SK-N-SH (cell line): ENCODE results near the gene LRRC40. TPM values are rescaled to one million over a fixed set of nuclear protein-coding genes. Genes with fewer than 3 reads are reported as not detected.

Experiments used
- CTCF ChIA-PET: fragments of 300-600, 350-600 bp; formaldehyde crosslinking; extraction: SDS; loops from one replicate; lab custom pipeline; 2021; lab: Yijun Ruan, JAX
- POLR2A ChIA-PET: fragments of 350-600 bp; sonication (Branson Sonifier 250); formaldehyde crosslinking; extraction: SDS; loops from one replicate; lab custom pipeline; 2020; ENCODE audit warnings: antibody characterized with exemption, inconsistent platforms; lab: Yijun Ruan, JAX
- DNase-seq: peaks from one replicate; pipeline ENCODE4 v3.0.0; 2012
- H2AFZ ChIP-seq: fragments of 200-600 bp; sonication (generic); 2 replicates; pipeline ENCODE4 v1.8.1; 2016; ENCODE audit warnings: antibody characterized with exemption, mild to moderate bottlenecking, low read depth
- H3F3A ChIP-seq: fragments of 200-600 bp; sonication (generic); replicated peaks from 2 replicates; pipeline ENCODE3; 2016; ENCODE audit warnings: antibody characterized with exemption, mild to moderate bottlenecking; ENCODE audit not compliant: insufficient read depth
- H3K27ac ChIP-seq, 2 experiments: fragments of 200-500 bp in 1 of 2; fragments of 200-600 bp in 1 of 2; sonication (Bioruptor generic) in 1 of 2; sonication (generic), shearing (Covaris generic) in 1 of 2; 2 replicates each; pipeline versions ENCODE4 v1.5.1 to v1.6.1; 2014 to 2016; ENCODE audit warnings: low read depth in 2 of 2, inconsistent platforms in 1 of 2, low read length in 1 of 2, mild to moderate bottlenecking in 1 of 2, mixed read lengths in 1 of 2
- H3K27me3 ChIP-seq: fragments of 200-600 bp; sonication (generic), shearing (Covaris generic); 2 replicates; pipeline ENCODE4 v1.6.1; 2016; ENCODE audit warnings: mixed run types; ENCODE audit not compliant: insufficient read depth
- H3K36me3 ChIP-seq, 2 experiments: fragments of 200-500 bp in 1 of 2; fragments of 200-600 bp in 1 of 2; sonication (Bioruptor generic) in 1 of 2; sonication (generic) in 1 of 2; replicated peaks in 1 of 2; 2 replicates each; pipeline versions ENCODE3 to v1.5.1; 2014 to 2016; ENCODE audit warnings: low read length in 1 of 2, mild to moderate bottlenecking in 1 of 2; ENCODE audit not compliant: insufficient read depth in 2 of 2, control insufficient read depth in 1 of 2
- H3K4me1 ChIP-seq, 2 experiments: fragments of 200-500 bp in 1 of 2; fragments of 200-600 bp in 1 of 2; sonication (Bioruptor generic) in 1 of 2; sonication (generic), shearing (Covaris generic) in 1 of 2; 2 replicates each; pipeline versions ENCODE4 v1.5.1 to v1.6.1; 2014 to 2016; ENCODE audit warnings: low read depth in 1 of 2, low read length in 1 of 2, mixed run types in 1 of 2; ENCODE audit not compliant: insufficient read depth in 2 of 2, control insufficient read depth in 1 of 2
- H3K4me2 ChIP-seq: fragments of 200-600 bp; sonication (generic), shearing (Covaris generic); 2 replicates; pipeline ENCODE4 v1.6.1; 2017; ENCODE audit warnings: mixed run types
- H3K4me3 ChIP-seq, 2 experiments: fragments of 200-500 bp in 1 of 2; fragments of 200-600 bp in 1 of 2; sonication (Bioruptor generic) in 1 of 2; sonication (generic), shearing (Covaris generic) in 1 of 2; 2 replicates each; pipeline versions ENCODE4 v1.5.1 to v1.8.1; 2014 to 2016; ENCODE audit warnings: low read depth in 2 of 2, inconsistent platforms in 1 of 2, low read length in 1 of 2, mild to moderate bottlenecking in 1 of 2, mixed read lengths in 1 of 2, moderate library complexity in 1 of 2
- H3K79me2 ChIP-seq: fragments of 200-600 bp; sonication (generic); 2 replicates; pipeline ENCODE4 v1.8.1; 2017; ENCODE audit warnings: mild to moderate bottlenecking; ENCODE audit not compliant: insufficient read depth
- H3K9ac ChIP-seq: fragments of 200-600 bp; sonication (generic); 2 replicates; pipeline ENCODE4 v1.6.1; 2017; ENCODE audit warnings: mixed run types
- H3K9me2 ChIP-seq: fragments of 200-600 bp; sonication (generic); 2 replicates; pipeline ENCODE4 v1.6.1; 2017; ENCODE audit warnings: mixed run types
- H3K9me3 ChIP-seq: fragments of 200-600 bp; sonication (generic); 2 replicates; pipeline ENCODE4 v1.6.1; 2017; ENCODE audit warnings: mixed run types, mild to moderate bottlenecking, moderate library complexity
- H4K20me1 ChIP-seq: fragments of 200-600 bp; sonication (generic); 2 replicates; pipeline ENCODE4 v1.6.1; 2017; ENCODE audit warnings: mild to moderate bottlenecking, mixed run types; ENCODE audit not compliant: insufficient read depth
- CHD2 ChIP-seq: fragments of 150-350 bp; IDR thresholded peaks from 2 replicates; pipeline ENCODE4 v1.6.1; 2018; ENCODE audit warnings: low read length; ENCODE audit not compliant: partially characterized antibody
- ELF1 ChIP-seq: IDR thresholded peaks from 2 replicates; pipeline ENCODE4 v1.4.0; 2012
- EZH2phosphoT487 ChIP-seq: fragments of 200-600 bp; sonication (generic); IDR thresholded peaks from 2 replicates; pipeline ENCODE4 v1.6.1; 2017; ENCODE audit warnings: low read depth, mixed run types, mild to moderate bottlenecking, antibody characterized with exemption, moderate library complexity, borderline replicate concordance
- FOXJ3 ChIP-seq: sonication (generic); formaldehyde crosslinking; IDR thresholded peaks from 2 replicates; pipeline ENCODE4 v1.5.1; 2020; ENCODE audit warnings: mild to moderate bottlenecking, missing genetic modification reagents
- FOXM1 ChIP-seq: IDR thresholded peaks from 2 replicates; pipeline ENCODE4 v1.4.0; 2012; ENCODE audit warnings: low read depth, mild to moderate bottlenecking
- GATA2 ChIP-seq: sonication (generic); formaldehyde crosslinking; IDR thresholded peaks from 2 replicates; pipeline ENCODE4 v1.5.0; 2020; ENCODE audit warnings: mild to moderate bottlenecking, missing genetic modification reagents
- NRF1 ChIP-seq: IDR thresholded peaks from 2 replicates; pipeline ENCODE4 v1.6.1; 2012; ENCODE audit warnings: low read depth, mild to moderate bottlenecking, low read length
- POLR2AphosphoS5 ChIP-seq: IDR thresholded peaks from 2 replicates; pipeline ENCODE4 v1.6.1; 2012; ENCODE audit warnings: low read depth, low read length
- RAD21 ChIP-seq: IDR thresholded peaks from 2 replicates; pipeline ENCODE4 v1.6.1; 2012; ENCODE audit warnings: mild to moderate bottlenecking, low read length
- RCOR1 ChIP-seq: fragments of 150-350 bp; IDR thresholded peaks from 2 replicates; pipeline ENCODE4 v1.6.1; 2017; ENCODE audit warnings: antibody characterized with exemption, low read length
- SMC3 ChIP-seq: IDR thresholded peaks from 2 replicates; pipeline ENCODE4 v1.6.1; 2012; ENCODE audit warnings: low read depth, low read length, improper control_type of control experiment
- TAF1 ChIP-seq: IDR thresholded peaks from 2 replicates; pipeline ENCODE4 v1.6.1; 2012; ENCODE audit warnings: low read depth, mild to moderate bottlenecking, low read length, moderate library complexity, borderline replicate concordance
- WGBS: methylation state at CpG from one replicate; pipeline ENCODE4 v1.1.6; 2017; ENCODE audit warnings: low lambda C conversion rate; 5-methylcytosine and 5-hydroxymethylcytosine counted together
- polyA plus RNA-seq, 3 experiments: library from polyadenylated mRNA; depleted of rRNA; stranded (reverse); fragments of >200 nt; gene quantifications; 2 replicates each; pipeline ENCODE4 v1.2.3, GENCODE V29; 2012
- TF ChIP-seq, protein P1 (sequence below): fragments of 150-350 bp; IDR thresholded peaks from 2 replicates; pipeline ENCODE4 v1.6.1; 2017; ENCODE audit warnings: antibody characterized with exemption, low read length, low read depth, borderline replicate concordance
- TF ChIP-seq, protein P2 (sequence below): fragments of 200-600 bp; sonication (generic); IDR thresholded peaks from 2 replicates; pipeline ENCODE4 v1.6.1; 2017; ENCODE audit warnings: antibody characterized with exemption, mild to moderate bottlenecking, moderate library complexity

The LRRC40 gene
- polyA plus RNA-seq, 1 of the 3 experiments (the other 2 are of a cell fraction), result 5.6 TPM

DNA sequence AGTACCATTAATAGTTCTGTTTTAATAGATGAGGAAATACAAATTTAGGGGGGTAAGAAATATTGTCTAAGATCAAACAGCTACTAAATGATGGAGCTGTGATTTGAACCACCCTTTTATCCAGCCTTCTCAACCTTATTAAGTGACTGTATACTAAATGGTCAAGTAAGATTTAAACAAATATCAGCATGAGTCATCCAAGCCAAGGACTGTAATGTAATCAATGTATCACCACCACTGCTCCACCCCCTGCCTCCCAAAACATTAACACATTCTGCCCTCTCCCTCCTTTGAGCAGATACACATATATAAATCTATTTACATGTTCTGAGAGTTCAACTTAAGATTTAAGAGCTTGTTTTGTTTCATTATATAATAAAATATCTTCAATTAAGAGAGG, 58.9 kb downstream of the LRRC40 start (continued):
- TF ChIP-seq POLR2AphosphoS5 (no peak), RCOR1 (no peak), TAF1 (no peak)

DNA sequence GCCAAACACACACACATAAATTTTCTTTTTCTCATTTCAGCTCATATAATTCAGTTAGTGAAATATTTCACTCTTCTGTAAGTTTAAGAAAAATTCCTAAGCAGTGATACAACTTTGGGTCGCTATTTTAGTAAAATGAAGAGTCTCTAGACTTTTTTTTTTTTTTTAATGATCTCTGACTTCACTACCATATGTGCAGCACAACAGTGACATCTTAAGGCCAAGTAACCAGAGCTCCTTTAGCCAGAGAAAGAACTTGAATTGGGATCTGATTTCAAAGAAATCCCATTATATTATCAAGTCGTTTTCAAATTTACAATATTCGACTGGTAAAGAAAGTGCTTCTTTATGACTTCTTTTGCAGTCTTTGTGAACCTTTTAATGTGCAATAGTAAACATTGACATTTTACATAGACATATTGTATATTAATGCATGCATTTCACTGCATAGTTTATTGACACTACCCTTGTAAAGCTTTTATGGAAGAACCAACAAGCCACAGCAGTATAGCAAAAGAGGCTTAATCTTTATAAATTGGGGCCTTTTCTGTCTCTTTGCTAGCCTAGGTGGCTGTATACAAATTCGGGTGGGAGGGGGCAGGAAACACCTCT, 62.2 kb downstream of the LRRC40 start:
- peak overlapping the region in 1 of 2 experiments; percentile 20; a peak in 1 of 4 replicates for H3K27ac ChIP-seq
- peaks cover 23% of the 10 kb centered on the region for H3F3A ChIP-seq
- no peak overlapping the region for H2AFZ ChIP-seq
- H3K79me2 ChIP-seq, result no peaks in the 10 kb centered on the region
- H4K20me1 ChIP-seq, result no peaks in the 10 kb centered on the region
- no peak overlapping the region for H3K4me2 ChIP-seq
- DNase-seq, result no peak
- ChIA-PET CTCF (interaction anchor here (0.8 to 3.6 kb wide), 5 partner anchors 11 to 1673 kb away, joined by 3 to 29 read pairs (median 3); no protein-coding TSS in a partner anchor), POLR2A (interaction anchor here (0.6 kb wide), 1 partner anchor 118 kb away, joined by 5 read pairs; no protein-coding TSS in a partner anchor)
- no peaks in the 10 kb centered on the region for H3K9me3 ChIP-seq
- H3K27me3 ChIP-seq, result no peaks in the 10 kb centered on the region
- no peaks in the 10 kb centered on the region for H3K9me2 ChIP-seq
- 55% methylated on average over 4 of the region's 4 CpGs for WGBS
- no peak overlapping the region for H3K9ac ChIP-seq
- TF ChIP-seq FOXM1, result no peak
- no peak for TF ChIP-seq EZH2phosphoT487
- no peak for TF ChIP-seq NRF1
- peak; percentile 25; the same call in 1 of the 2 replicates for TF ChIP-seq SMC3
- TF ChIP-seq CHD2, result no peak
- TF ChIP-seq ELF1, result no peak
- TF ChIP-seq GATA2 (CRISPR knock-in tag), result no peak
- TF ChIP-seq, protein P1, sequence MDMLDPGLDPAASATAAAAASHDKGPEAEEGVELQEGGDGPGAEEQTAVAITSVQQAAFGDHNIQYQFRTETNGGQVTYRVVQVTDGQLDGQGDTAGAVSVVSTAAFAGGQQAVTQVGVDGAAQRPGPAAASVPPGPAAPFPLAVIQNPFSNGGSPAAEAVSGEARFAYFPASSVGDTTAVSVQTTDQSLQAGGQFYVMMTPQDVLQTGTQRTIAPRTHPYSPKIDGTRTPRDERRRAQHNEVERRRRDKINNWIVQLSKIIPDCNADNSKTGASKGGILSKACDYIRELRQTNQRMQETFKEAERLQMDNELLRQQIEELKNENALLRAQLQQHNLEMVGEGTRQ, result no peak
- peak; percentile 57 for TF ChIP-seq RAD21
- TF ChIP-seq, protein P2, sequence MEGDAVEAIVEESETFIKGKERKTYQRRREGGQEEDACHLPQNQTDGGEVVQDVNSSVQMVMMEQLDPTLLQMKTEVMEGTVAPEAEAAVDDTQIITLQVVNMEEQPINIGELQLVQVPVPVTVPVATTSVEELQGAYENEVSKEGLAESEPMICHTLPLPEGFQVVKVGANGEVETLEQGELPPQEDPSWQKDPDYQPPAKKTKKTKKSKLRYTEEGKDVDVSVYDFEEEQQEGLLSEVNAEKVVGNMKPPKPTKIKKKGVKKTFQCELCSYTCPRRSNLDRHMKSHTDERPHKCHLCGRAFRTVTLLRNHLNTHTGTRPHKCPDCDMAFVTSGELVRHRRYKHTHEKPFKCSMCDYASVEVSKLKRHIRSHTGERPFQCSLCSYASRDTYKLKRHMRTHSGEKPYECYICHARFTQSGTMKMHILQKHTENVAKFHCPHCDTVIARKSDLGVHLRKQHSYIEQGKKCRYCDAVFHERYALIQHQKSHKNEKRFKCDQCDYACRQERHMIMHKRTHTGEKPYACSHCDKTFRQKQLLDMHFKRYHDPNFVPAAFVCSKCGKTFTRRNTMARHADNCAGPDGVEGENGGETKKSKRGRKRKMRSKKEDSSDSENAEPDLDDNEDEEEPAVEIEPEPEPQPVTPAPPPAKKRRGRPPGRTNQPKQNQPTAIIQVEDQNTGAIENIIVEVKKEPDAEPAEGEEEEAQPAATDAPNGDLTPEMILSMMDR, result peak; percentile 68
- TF ChIP-seq FOXJ3 (CRISPR knock-in tag), result no peak
- H3K4me3 ChIP-seq, result no peak overlapping the region
- peaks cover 5 to 21% of the 10 kb centered on the region in 2 experiments; a peak in 3 of 4 replicates for H3K4me1 ChIP-seq
- peaks cover 11 to 19% of the 10 kb centered on the region in 2 experiments for H3K36me3 ChIP-seq
